Spleen (tissue), 7 donors: Measurements from ENCODE around the gene MICAL2.

Experiments used
- POLR2AphosphoS5 ChIP-seq, 3 donors: sonication (generic); formaldehyde crosslinking; IDR thresholded peaks; one replicate each; pipeline ENCODE4 v1.5.1; 2017; ENCODE audit warnings: antibody characterized with exemption in 3 of 3
- TF ChIP-seq, protein P1 (sequence below), 11 experiments: fragments of 200-600 bp in 7 of 11; fragments of 450-650 bp in 4 of 11; sonication (generic) in 4 of 11; IDR thresholded peaks in 8 of 11; conservative IDR thresholded peaks in 3 of 11; 1 replicate in 7 of 11; 2 replicates in 4 of 11; pipeline versions ENCODE4 v1.4.0 to v1.8.0; 2016 to 2021; ENCODE audit warnings: antibody characterized with exemption in 11 of 11, inconsistent platforms in 4 of 11, mild to moderate bottlenecking in 1 of 11
- donor health status: DM: no; HTN: no; CAD: no; lungs with moderate emphysema.
- donor health status: DM: no; HTN: no; CAD: no.
- donor health status: DM: no; HTN: no; CAD: no.

- TF ChIP-seq POLR2AphosphoS5 (IDR thresholded peaks at IDR 0.05), result no peak
- TF ChIP-seq, protein P1, sequence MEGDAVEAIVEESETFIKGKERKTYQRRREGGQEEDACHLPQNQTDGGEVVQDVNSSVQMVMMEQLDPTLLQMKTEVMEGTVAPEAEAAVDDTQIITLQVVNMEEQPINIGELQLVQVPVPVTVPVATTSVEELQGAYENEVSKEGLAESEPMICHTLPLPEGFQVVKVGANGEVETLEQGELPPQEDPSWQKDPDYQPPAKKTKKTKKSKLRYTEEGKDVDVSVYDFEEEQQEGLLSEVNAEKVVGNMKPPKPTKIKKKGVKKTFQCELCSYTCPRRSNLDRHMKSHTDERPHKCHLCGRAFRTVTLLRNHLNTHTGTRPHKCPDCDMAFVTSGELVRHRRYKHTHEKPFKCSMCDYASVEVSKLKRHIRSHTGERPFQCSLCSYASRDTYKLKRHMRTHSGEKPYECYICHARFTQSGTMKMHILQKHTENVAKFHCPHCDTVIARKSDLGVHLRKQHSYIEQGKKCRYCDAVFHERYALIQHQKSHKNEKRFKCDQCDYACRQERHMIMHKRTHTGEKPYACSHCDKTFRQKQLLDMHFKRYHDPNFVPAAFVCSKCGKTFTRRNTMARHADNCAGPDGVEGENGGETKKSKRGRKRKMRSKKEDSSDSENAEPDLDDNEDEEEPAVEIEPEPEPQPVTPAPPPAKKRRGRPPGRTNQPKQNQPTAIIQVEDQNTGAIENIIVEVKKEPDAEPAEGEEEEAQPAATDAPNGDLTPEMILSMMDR (IDR thresholded peaks at IDR 0.05 in 8 of 11, conservative IDR thresholded peaks at IDR 0.05 in 3 of 11), result no peak
These were observed 191.0 kb downstream of the MICAL2 start for GRCh38 chr11:12301379-12301778.
